Keratinocyte (primary cell): ENCODE measurements around the gene VSNL1. TPM values are rescaled to one million over a fixed set of nuclear protein-coding genes. Genes with fewer than 3 reads are reported as not detected.

Experiments used
- DNase-seq: peaks from one replicate; pipeline ENCODE4 v3.0.0-alpha.2; 2011; ENCODE audit warnings: low read depth, missing footprints, low spot score
- FAIRE-seq: peaks from 2 replicates; lab custom pipeline; 2011; peaks lifted over from hg19 to GRCh38; lab: Jason Lieb, UNC
- H2AFZ ChIP-seq: 2 replicates; pipeline ENCODE4 v1.6.0; 2012; ENCODE audit warnings: low read length, control low read depth, inconsistent platforms; ENCODE audit not compliant: control insufficient read depth
- H3K27ac ChIP-seq: 2 replicates; pipeline ENCODE4 v1.5.1; 2011; ENCODE audit warnings: low read length; ENCODE audit not compliant: control insufficient read depth, insufficient read depth
- H3K27me3 ChIP-seq: 3 replicates; pipeline ENCODE4 v1.6.0; 2011; ENCODE audit warnings: low read length; ENCODE audit not compliant: control insufficient read depth, insufficient read depth; ENCODE audit errors: extremely low read depth
- H3K36me3 ChIP-seq, 2 experiments: 2 replicates in 1 of 2; 3 replicates in 1 of 2; pipeline ENCODE4 v1.5.1; 2011; ENCODE audit warnings: low read length in 2 of 2, mild to moderate bottlenecking in 1 of 2; ENCODE audit not compliant: control insufficient read depth in 2 of 2, insufficient read depth in 2 of 2; ENCODE audit errors: extremely low read depth in 1 of 2
- H3K4me1 ChIP-seq: 3 replicates; pipeline ENCODE4 v1.5.1; 2011; ENCODE audit warnings: low read length; ENCODE audit not compliant: control insufficient read depth, insufficient read depth; ENCODE audit errors: extremely low read depth
- H3K4me2 ChIP-seq: 3 replicates; pipeline ENCODE4 v1.6.0; 2011; ENCODE audit warnings: low read depth, low read length; ENCODE audit not compliant: control insufficient read depth, insufficient read depth; ENCODE audit errors: extremely low read depth
- H3K4me3 ChIP-seq, 3 experiments: fragments of 200-600 bp in 1 of 3; sonication (generic) in 1 of 3; 2 replicates in 2 of 3; 3 replicates in 1 of 3; pipeline ENCODE4 v1.5.1; 2011 to 2016; ENCODE audit warnings: low read length in 3 of 3, mild to moderate bottlenecking in 3 of 3, control low read depth in 2 of 3, inconsistent platforms in 1 of 3, low read depth in 1 of 3, mixed read lengths in 1 of 3, mixed run types in 1 of 3, moderate library complexity in 1 of 3; ENCODE audit not compliant: control insufficient read depth in 2 of 3, insufficient read depth in 2 of 3; ENCODE audit errors: extremely low read depth in 1 of 3
- H3K79me2 ChIP-seq: 2 replicates; pipeline ENCODE4 v1.6.0; 2012; ENCODE audit warnings: low read length; ENCODE audit not compliant: control insufficient read depth, insufficient read depth
- H3K9ac ChIP-seq: 3 replicates; pipeline ENCODE4 v1.6.0; 2011; ENCODE audit warnings: low read length; ENCODE audit not compliant: control insufficient read depth, insufficient read depth; ENCODE audit errors: extremely low read depth
- H3K9me1 ChIP-seq: 3 replicates; pipeline ENCODE4 v1.6.0; 2011; ENCODE audit warnings: low read length; ENCODE audit not compliant: control insufficient read depth, insufficient read depth; ENCODE audit errors: extremely low read depth
- H3K9me3 ChIP-seq: 2 replicates; pipeline ENCODE4 v1.5.1; 2012; ENCODE audit warnings: low read depth, low read length; ENCODE audit not compliant: control insufficient read depth
- H4K20me1 ChIP-seq: 3 replicates; pipeline ENCODE4 v1.6.0; 2011; ENCODE audit warnings: low read length; ENCODE audit not compliant: control insufficient read depth, insufficient read depth; ENCODE audit errors: extremely low read depth
- EZH2 ChIP-seq: IDR thresholded peaks from one replicate; pipeline ENCODE4 v1.6.1; 2012; ENCODE audit warnings: inconsistent platforms, mild to moderate bottlenecking, low read length, moderate library complexity
- dilution Hi-C: fragments of 300-500 bp; cut with MboI; formaldehyde crosslinking; loops from one replicate; pipeline ENCODE4 v1.7.0; 2020; ENCODE audit warnings: low sequenced_read_pairs; ENCODE audit not compliant: extremely low pct_ligation_motif_present
- polyA plus RNA-seq, 5 experiments: library from polyadenylated mRNA; depleted of rRNA in 3 of 5; stranded (reverse) in 3 of 5; stranded (forward) in 1 of 5; unstranded in 1 of 5; fragments of >200 nt; gene quantifications; 1 replicate in 1 of 5; 2 replicates in 3 of 5; 3 replicates in 1 of 5; pipeline versions ENCODE4 v1.2.1 to v1.2.3, GENCODE V29; 2011 to 2012; ENCODE audit warnings: missing spikeins in 2 of 5, low read depth in 1 of 5, low replicate concordance in 1 of 5
- TF ChIP-seq, protein P1 (sequence below), 3 experiments: IDR thresholded peaks in 1 of 3; conservative IDR thresholded peaks in 1 of 3; optimal IDR thresholded peaks in 1 of 3; 2 replicates in 2 of 3; 3 replicates in 1 of 3; pipeline versions ENCODE3 to v1.5.1; 2011; ENCODE audit warnings: low read length in 3 of 3, mild to moderate bottlenecking in 3 of 3, moderate library complexity in 2 of 3, control low read depth in 1 of 3, inconsistent platforms in 1 of 3; ENCODE audit not compliant: insufficient read depth in 2 of 3; ENCODE audit errors: extremely low read depth in 1 of 3

The VSNL1 gene
- polyA plus RNA-seq, 1 donor (not counting 4 experiments of a cell fraction or from before 2014, with no cell fraction given), result 32.1 TPM

DNA sequence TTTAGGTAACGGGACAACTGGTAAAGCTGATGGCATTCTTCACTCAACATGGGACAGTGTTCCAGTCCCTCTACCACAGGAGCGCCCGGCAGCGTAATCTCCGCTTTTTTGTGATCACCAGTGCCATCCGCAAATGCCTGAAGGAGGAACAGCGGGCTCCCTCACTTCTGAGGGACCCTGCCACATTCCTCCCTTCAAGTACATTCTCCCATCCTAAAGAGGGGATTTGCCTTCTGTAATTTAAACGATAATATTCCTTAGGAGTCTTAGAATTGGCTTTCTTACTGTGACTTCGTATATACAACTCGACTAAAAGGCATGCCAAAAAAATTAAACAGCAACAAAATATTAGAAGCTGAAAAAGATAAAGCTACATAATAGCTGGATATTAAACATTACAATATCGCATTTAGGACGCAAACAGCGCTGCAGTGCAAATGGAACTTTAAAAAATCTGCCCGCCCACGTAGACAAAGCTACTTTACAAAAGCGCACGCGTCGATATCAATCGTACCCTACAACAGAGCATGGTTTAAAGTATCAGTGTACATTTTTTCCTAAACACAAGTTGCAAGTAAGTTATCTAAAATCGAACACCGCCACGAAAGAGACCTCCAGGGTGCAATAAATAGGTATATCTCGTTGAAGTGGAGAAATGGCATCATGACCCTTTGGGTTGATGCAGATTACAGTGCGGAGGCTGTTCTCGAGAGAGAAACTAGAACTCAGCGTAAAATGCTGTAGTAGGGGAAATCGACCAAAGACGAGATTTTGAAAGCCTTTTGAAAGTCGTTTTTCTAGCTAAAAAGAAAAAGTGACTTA lies 2.3 kb upstream of the VSNL1 start:
- no peaks in the 10 kb centered on the region for H3K9me1 ChIP-seq
- H2AFZ ChIP-seq, result peak overlapping the region; percentile 40
- H3K4me3 ChIP-seq, result peak overlapping the region; percentile 54 to 90 (median 70)
- DNase-seq, result no peak
- peak overlapping the region; percentile 94 for H3K27ac ChIP-seq
- dilution Hi-C loops, result no loop called here
- H3K36me3 ChIP-seq, result no peaks in the 10 kb centered on the region
- peaks cover 34% of the 10 kb centered on the region for H3K4me1 ChIP-seq
- no peaks in the 10 kb centered on the region for H3K27me3 ChIP-seq
- H4K20me1 ChIP-seq, result no peaks in the 10 kb centered on the region
- peaks cover 9% of the 10 kb centered on the region for H3K79me2 ChIP-seq
- H3K9ac ChIP-seq, result peak overlapping the region; percentile 90
- TF ChIP-seq, protein P1, sequence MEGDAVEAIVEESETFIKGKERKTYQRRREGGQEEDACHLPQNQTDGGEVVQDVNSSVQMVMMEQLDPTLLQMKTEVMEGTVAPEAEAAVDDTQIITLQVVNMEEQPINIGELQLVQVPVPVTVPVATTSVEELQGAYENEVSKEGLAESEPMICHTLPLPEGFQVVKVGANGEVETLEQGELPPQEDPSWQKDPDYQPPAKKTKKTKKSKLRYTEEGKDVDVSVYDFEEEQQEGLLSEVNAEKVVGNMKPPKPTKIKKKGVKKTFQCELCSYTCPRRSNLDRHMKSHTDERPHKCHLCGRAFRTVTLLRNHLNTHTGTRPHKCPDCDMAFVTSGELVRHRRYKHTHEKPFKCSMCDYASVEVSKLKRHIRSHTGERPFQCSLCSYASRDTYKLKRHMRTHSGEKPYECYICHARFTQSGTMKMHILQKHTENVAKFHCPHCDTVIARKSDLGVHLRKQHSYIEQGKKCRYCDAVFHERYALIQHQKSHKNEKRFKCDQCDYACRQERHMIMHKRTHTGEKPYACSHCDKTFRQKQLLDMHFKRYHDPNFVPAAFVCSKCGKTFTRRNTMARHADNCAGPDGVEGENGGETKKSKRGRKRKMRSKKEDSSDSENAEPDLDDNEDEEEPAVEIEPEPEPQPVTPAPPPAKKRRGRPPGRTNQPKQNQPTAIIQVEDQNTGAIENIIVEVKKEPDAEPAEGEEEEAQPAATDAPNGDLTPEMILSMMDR (optimal IDR thresholded peaks at IDR 0.05 in 1 of 3, IDR thresholded peaks at IDR 0.05 in 1 of 3, conservative IDR thresholded peaks at IDR 0.05 in 1 of 3; ENCODE audit: extremely low read depth in 1 of 3, insufficient read depth in 2 of 3, low read length in 3 of 3), result no peak
- no peak for TF ChIP-seq EZH2
- H3K4me2 ChIP-seq, result peak overlapping the region; percentile 94
- peak; percentile 58 for FAIRE-seq
- no peaks in the 10 kb centered on the region for H3K9me3 ChIP-seq

DNA sequence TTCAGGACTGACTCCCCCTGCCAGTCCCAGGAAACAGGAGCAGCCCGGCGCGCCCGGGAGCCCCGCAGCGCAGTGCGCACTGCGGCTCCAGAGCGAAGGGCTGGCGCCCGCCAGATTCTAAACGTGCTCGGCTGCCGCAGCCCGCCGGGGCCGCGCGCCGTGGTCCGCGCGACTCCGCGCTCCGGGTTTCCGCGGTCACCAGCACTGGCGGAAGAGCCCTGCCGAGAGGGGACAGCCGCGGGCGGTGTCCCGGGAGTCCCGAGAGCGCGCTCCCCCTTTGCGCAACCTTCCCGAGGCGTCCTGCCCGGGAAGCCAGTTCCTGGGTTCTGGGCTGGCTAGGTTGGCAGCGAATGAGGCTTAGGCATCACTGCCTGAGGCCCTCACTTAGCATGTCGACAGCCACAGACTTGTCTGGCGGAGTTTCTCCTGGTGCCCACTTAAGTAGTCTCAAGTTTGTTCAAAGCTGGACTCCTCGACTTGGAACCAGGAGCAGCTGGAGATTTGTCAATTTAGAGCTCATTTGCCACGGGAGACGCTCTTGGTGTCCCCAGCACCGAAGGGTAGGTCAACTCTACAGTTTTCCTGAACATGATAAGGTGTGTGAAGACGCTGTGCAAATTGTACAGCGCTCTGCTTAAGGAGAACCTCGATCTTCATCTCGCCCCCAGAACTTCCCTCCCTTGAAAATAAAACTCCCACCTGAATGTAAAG lies 1.5 kb upstream of the VSNL1 start:
- Histone ChIP-seq H3K9me3 (no peaks in the 10 kb centered on the region), H3K4me3 (peak overlapping the region; percentile 54 to 90 (median 70)), H3K27ac (peak overlapping the region; percentile 94), H3K27me3 (no peaks in the 10 kb centered on the region), H3K9ac (peak overlapping the region; percentile 90), H2AFZ (peak overlapping the region; percentile 69), H4K20me1 (no peaks in the 10 kb centered on the region), H3K9me1 (peaks cover 2% of the 10 kb centered on the region), H3K4me2 (peak overlapping the region; percentile 94), H3K36me3 (no peaks in the 10 kb centered on the region), H3K4me1 (peaks cover 41% of the 10 kb centered on the region), H3K79me2 (peaks cover 11% of the 10 kb centered on the region)
- DNase-seq, result peak; percentile 62
- dilution Hi-C loops, result no loop called here
- FAIRE-seq, result peak; percentile 64
- TF ChIP-seq, protein P1 (optimal IDR thresholded peaks at IDR 0.05 in 1 of 3, IDR thresholded peaks at IDR 0.05 in 1 of 3, conservative IDR thresholded peaks at IDR 0.05 in 1 of 3; ENCODE audit: extremely low read depth in 1 of 3, insufficient read depth in 2 of 3, low read length in 3 of 3), result no peak
- no peak for TF ChIP-seq EZH2
